Neural progenitor cell (in vitro differentiated cells): ENCODE data around the gene PCDH1. TPM values are rescaled to one million over a fixed set of nuclear protein-coding genes. Genes with fewer than 3 reads are reported as not detected.

Source experiments
- DNase-seq: peaks from one replicate; pipeline ENCODE4 v3.0.0-alpha.2; 2016; ENCODE audit warnings: low spot score
- H2AFZ ChIP-seq: fragments of 200-600 bp; sonication (generic); replicated peaks from 2 replicates; pipeline ENCODE4 v1.6.1; 2016; ENCODE audit warnings: antibody characterized with exemption
- H3F3A ChIP-seq: fragments of 200-600 bp; sonication (generic); 2 replicates; pipeline ENCODE4 v1.6.1; 2016; ENCODE audit warnings: antibody characterized with exemption, low read depth
- H3K27ac ChIP-seq: fragments of 200-600 bp; sonication (generic); 2 replicates; pipeline ENCODE4 v1.5.1; 2016; ENCODE audit warnings: mild to moderate bottlenecking
- H3K27me3 ChIP-seq: fragments of 200-600 bp; sonication (generic); 2 replicates; pipeline ENCODE4 v1.6.1; 2016; ENCODE audit warnings: mild to moderate bottlenecking, moderate library complexity
- H3K36me3 ChIP-seq: fragments of 200-600 bp; sonication (generic); 2 replicates; pipeline ENCODE4 v1.5.1; 2016
- H3K4me1 ChIP-seq: fragments of 200-600 bp; sonication (generic); 2 replicates; pipeline ENCODE4 v1.6.1; 2016; ENCODE audit warnings: mixed run types
- H3K4me2 ChIP-seq: fragments of 200-600 bp; sonication (generic); 2 replicates; pipeline ENCODE4 v1.6.1; 2016
- H3K4me3 ChIP-seq: fragments of 200-600 bp; sonication (generic); 2 replicates; pipeline ENCODE4 v1.5.1; 2016
- H3K79me2 ChIP-seq: fragments of 200-600 bp; sonication (generic); 2 replicates; pipeline ENCODE4 v1.6.1; 2016; ENCODE audit warnings: low read depth
- H3K9ac ChIP-seq: fragments of 200-600 bp; sonication (generic); 2 replicates; pipeline ENCODE4 v1.6.1; 2016
- H3K9me3 ChIP-seq: fragments of 200-600 bp; sonication (generic); 2 replicates; pipeline ENCODE4 v1.5.1; 2016; ENCODE audit warnings: low read depth
- H4K20me1 ChIP-seq: fragments of 200-600 bp; sonication (generic); 2 replicates; pipeline ENCODE4 v1.6.1; 2016; ENCODE audit warnings: low read depth
- H3K27ac Mint-ChIP-seq: 3 replicates; pipeline ENCODE4 v1.8.0; 2021; ENCODE audit warnings: mixed read lengths
- H3K27me3 Mint-ChIP-seq: 2 replicates; pipeline ENCODE4 v1.8.0; 2022; ENCODE audit warnings: low read depth, mild to moderate bottlenecking, inconsistent platforms, moderate library complexity, mixed read lengths; ENCODE audit not compliant: insufficient read depth
- H3K36me3 Mint-ChIP-seq: 3 replicates; pipeline ENCODE4 v1.8.0; 2021; ENCODE audit warnings: mixed read lengths
- H3K4me1 Mint-ChIP-seq: 3 replicates; pipeline ENCODE4 v1.8.0; 2021; ENCODE audit warnings: mixed read lengths
- H3K4me3 Mint-ChIP-seq: 3 replicates; pipeline ENCODE4 v1.8.0; 2021; ENCODE audit warnings: mild to moderate bottlenecking, moderate library complexity, mixed read lengths
- H3K9me3 Mint-ChIP-seq: 3 replicates; pipeline ENCODE4 v1.8.0; 2020; ENCODE audit warnings: mixed read lengths
- CTCF ChIP-seq: fragments of 200-600 bp; sonication (generic); IDR thresholded peaks from 2 replicates; pipeline ENCODE4 v1.5.1; 2017; ENCODE audit warnings: antibody characterized with exemption, mild to moderate bottlenecking
- EZH2 ChIP-seq: fragments of 200-600 bp; sonication (generic); IDR thresholded peaks from 2 replicates; pipeline ENCODE4 v1.6.1; 2017; ENCODE audit warnings: antibody characterized with exemption, mild to moderate bottlenecking, moderate library complexity
- EZH2phosphoT487 ChIP-seq: fragments of 200-600 bp; sonication (generic); IDR thresholded peaks from 2 replicates; pipeline ENCODE4 v1.6.1; 2017; ENCODE audit warnings: antibody characterized with exemption
- total RNA-seq: library from RNA; depleted of rRNA; stranded (reverse); fragments of >200 nt; gene quantifications from 2 replicates; pipeline ENCODE4 v1.2.3, GENCODE V29; 2015; ENCODE audit warnings: low replicate concordance

Gene PCDH1
- total RNA-seq, 1 donor from 2014 or later, result 24.8 TPM

GRCh38 chr5:141840280-141840812, 37.9 kb downstream of the PCDH1 start:
- H3K9me3 Mint-ChIP-seq, result no peaks in the 10 kb centered on the region
- H3K9me3 ChIP-seq, result no peaks in the 10 kb centered on the region
- no peaks in the 10 kb centered on the region for H4K20me1 ChIP-seq
- H3K4me3 ChIP-seq, result no peak overlapping the region
- no peak overlapping the region for H3K9ac ChIP-seq
- no peak overlapping the region for H3K4me3 Mint-ChIP-seq
- no peak overlapping the region for H3K27ac Mint-ChIP-seq
- H3K36me3 Mint-ChIP-seq, result no peaks in the 10 kb centered on the region
- no peaks in the 10 kb centered on the region for H3K79me2 ChIP-seq
- no peak overlapping the region for H2AFZ ChIP-seq
- H3K4me1 Mint-ChIP-seq, result peaks cover 64% of the 10 kb centered on the region
- no peaks in the 10 kb centered on the region for H3K36me3 ChIP-seq
- H3K27me3 Mint-ChIP-seq, result no peaks in the 10 kb centered on the region
- H3K27me3 ChIP-seq, result no peaks in the 10 kb centered on the region
- no peak overlapping the region for H3K27ac ChIP-seq
- H3K4me1 ChIP-seq, result peaks cover 81% of the 10 kb centered on the region
- H3F3A ChIP-seq, result peaks cover 47% of the 10 kb centered on the region
- no peak overlapping the region for H3K4me2 ChIP-seq
- TF ChIP-seq EZH2, result no peak
- no peak for TF ChIP-seq EZH2phosphoT487
- no peak for TF ChIP-seq CTCF
- DNase-seq, result no peak

- H3K27me3 Mint-ChIP-seq, result peaks cover 4% of the 10 kb centered on the region
- Histone ChIP-seq H3K79me2 (no peaks in the 10 kb centered on the region), H3K9me3 (no peaks in the 10 kb centered on the region), H3K4me3 (peak overlapping the region; percentile 9), H3K4me2 (peak overlapping the region; percentile 68), H3K27me3 (no peaks in the 10 kb centered on the region), H3K36me3 (no peaks in the 10 kb centered on the region), H3K27ac (no peak overlapping the region), H2AFZ (no peak overlapping the region), H3K4me1 (peaks cover 68% of the 10 kb centered on the region), H4K20me1 (no peaks in the 10 kb centered on the region), H3F3A (peaks cover 45% of the 10 kb centered on the region), H3K9ac (no peak overlapping the region)
- no peak for TF ChIP-seq CTCF
- TF ChIP-seq EZH2phosphoT487, result no peak
- no peak for TF ChIP-seq EZH2
- H3K4me3 Mint-ChIP-seq, result peak overlapping the region; percentile 42
- peak; percentile 50 for DNase-seq
- H3K36me3 Mint-ChIP-seq, result no peaks in the 10 kb centered on the region
- H3K9me3 Mint-ChIP-seq, result no peaks in the 10 kb centered on the region
- peak overlapping the region; percentile 82 for H3K27ac Mint-ChIP-seq
- peaks cover 54% of the 10 kb centered on the region for H3K4me1 Mint-ChIP-seq
Observed at GRCh38 chr5:141839015-141839513, 39.1 kb downstream of the PCDH1 start.

GRCh38 chr5:141838326-141839014, 39.7 kb downstream of the PCDH1 start:
- H3K36me3 ChIP-seq, result no peaks in the 10 kb centered on the region
- H3K9me3 ChIP-seq, result no peaks in the 10 kb centered on the region
- H3K9ac ChIP-seq, result no peak overlapping the region
- H3F3A ChIP-seq, result peaks cover 41% of the 10 kb centered on the region
- no peak overlapping the region for H3K27ac ChIP-seq
- peak overlapping the region; percentile 68 for H3K4me2 ChIP-seq
- no peaks in the 10 kb centered on the region for H3K36me3 Mint-ChIP-seq
- H3K79me2 ChIP-seq, result no peaks in the 10 kb centered on the region
- H3K4me3 Mint-ChIP-seq, result no peak overlapping the region
- peaks cover 63% of the 10 kb centered on the region for H3K4me1 ChIP-seq
- H3K27me3 ChIP-seq, result no peaks in the 10 kb centered on the region
- H3K27me3 Mint-ChIP-seq, result peaks cover 7% of the 10 kb centered on the region
- peaks cover 49% of the 10 kb centered on the region for H3K4me1 Mint-ChIP-seq
- H2AFZ ChIP-seq, result no peak overlapping the region
- H4K20me1 ChIP-seq, result no peaks in the 10 kb centered on the region
- no peak overlapping the region for H3K27ac Mint-ChIP-seq
- no peak overlapping the region for H3K4me3 ChIP-seq
- no peak for DNase-seq
- no peak for TF ChIP-seq EZH2phosphoT487
- no peak for TF ChIP-seq EZH2
- TF ChIP-seq CTCF, result no peak
- H3K9me3 Mint-ChIP-seq, result no peaks in the 10 kb centered on the region
